Transverse colon (tissue), 4 donors: ENCODE data around the gene NABP1. TPM values are rescaled to one million over a fixed set of nuclear protein-coding genes. Genes with fewer than 3 reads are reported as not detected.

Experiments
- DNase-seq: peaks from one replicate; pipeline ENCODE4 v3.0.0-alpha.2; 2019
- H3K27ac ChIP-seq, 4 donors: fragments of 200-600 bp; sonication (generic); 2 replicates each; pipeline ENCODE4 v1.5.1; 2016 to 2018; ENCODE audit warnings: inconsistent platforms in 4 of 4
- H3K27me3 ChIP-seq: fragments of 200-600 bp; sonication (generic); 2 replicates; pipeline ENCODE4 v1.5.1; 2017; ENCODE audit warnings: inconsistent platforms
- H3K36me3 ChIP-seq, 4 donors: fragments of 200-600 bp; sonication (generic); 2 replicates each; pipeline ENCODE4 v1.5.1; 2017 to 2019; ENCODE audit warnings: inconsistent platforms in 4 of 4
- H3K4me1 ChIP-seq, 4 donors: fragments of 200-600 bp; sonication (generic); 2 replicates each; pipeline ENCODE4 v1.5.1; 2017 to 2020; ENCODE audit warnings: inconsistent platforms in 4 of 4
- H3K4me3 ChIP-seq, 4 donors: fragments of 200-600 bp; sonication (generic); 1 replicate in 1 of 4; 2 replicates in 3 of 4; pipeline versions ENCODE4 v1.5.1 to v1.6.1; 2017 to 2019; ENCODE audit warnings: inconsistent platforms in 4 of 4
- H3K9me3 ChIP-seq, 2 donors: fragments of 200-600 bp; sonication (generic); 2 replicates each; pipeline ENCODE4 v1.5.1; 2017 to 2019; ENCODE audit warnings: inconsistent platforms in 2 of 2
- EP300 ChIP-seq: sonication (generic); formaldehyde crosslinking; IDR thresholded peaks from one replicate; pipeline ENCODE4 v1.6.1; 2017; ENCODE audit warnings: antibody characterized with exemption, low read depth
- POLR2A ChIP-seq: fragments of 450-650 bp; IDR thresholded peaks from one replicate; pipeline ENCODE4 v1.6.1; 2016; ENCODE audit warnings: antibody characterized with exemption, mild to moderate bottlenecking, moderate library complexity
- POLR2AphosphoS5 ChIP-seq, 3 donors: sonication (generic); formaldehyde crosslinking; IDR thresholded peaks; one replicate each; pipeline ENCODE4 v1.6.1; 2016; ENCODE audit warnings: antibody characterized with exemption in 3 of 3
- WGBS, 2 donors: methylation state at CpG; one replicate each; pipeline ENCODE4 v1.1.5; 2018; ENCODE audit warnings: low coverage in 1 of 2; 5-methylcytosine and 5-hydroxymethylcytosine counted together
- in situ Hi-C, 4 donors: fragments of 200-750 bp; cut with MboI; loops; one replicate each; pipeline versions ENCODE4 v1.15.0 to v1.15.1; 2017; ENCODE audit warnings: low sequenced_read_pairs in 3 of 4, low pct_ligation_motif_present in 1 of 4, low pct_unique_long_range_greater_than_20kb in 1 of 4
- intact Hi-C: fragments of 100-400 bp; cut with DNase I; formaldehyde crosslinking; loops from one replicate; pipeline ENCODE4 v1.15.1; 2023; ENCODE audit warnings: low total_unique reads
- total RNA-seq, 4 donors: library from RNA; depleted of rRNA; stranded (reverse); fragments of >200 nt; gene quantifications; one replicate each; pipeline ENCODE4 v1.1.0, GENCODE V29; 2016
- TF ChIP-seq, protein P1 (sequence below), 5 experiments: fragments of 200-600 bp in 3 of 5; fragments of 450-650 bp in 2 of 5; sonication (generic) in 3 of 5; IDR thresholded peaks; 1 replicate in 2 of 5; 2 replicates in 3 of 5; pipeline ENCODE4 v1.5.1; 2016 to 2017; ENCODE audit warnings: antibody characterized with exemption in 5 of 5, inconsistent platforms in 3 of 5, mild to moderate bottlenecking in 2 of 5, moderate library complexity in 1 of 5

NABP1 gene
- total RNA-seq, 4 donors from 2014 or later, result 1.00 to 55.6 (median 33.0) TPM

DNA sequence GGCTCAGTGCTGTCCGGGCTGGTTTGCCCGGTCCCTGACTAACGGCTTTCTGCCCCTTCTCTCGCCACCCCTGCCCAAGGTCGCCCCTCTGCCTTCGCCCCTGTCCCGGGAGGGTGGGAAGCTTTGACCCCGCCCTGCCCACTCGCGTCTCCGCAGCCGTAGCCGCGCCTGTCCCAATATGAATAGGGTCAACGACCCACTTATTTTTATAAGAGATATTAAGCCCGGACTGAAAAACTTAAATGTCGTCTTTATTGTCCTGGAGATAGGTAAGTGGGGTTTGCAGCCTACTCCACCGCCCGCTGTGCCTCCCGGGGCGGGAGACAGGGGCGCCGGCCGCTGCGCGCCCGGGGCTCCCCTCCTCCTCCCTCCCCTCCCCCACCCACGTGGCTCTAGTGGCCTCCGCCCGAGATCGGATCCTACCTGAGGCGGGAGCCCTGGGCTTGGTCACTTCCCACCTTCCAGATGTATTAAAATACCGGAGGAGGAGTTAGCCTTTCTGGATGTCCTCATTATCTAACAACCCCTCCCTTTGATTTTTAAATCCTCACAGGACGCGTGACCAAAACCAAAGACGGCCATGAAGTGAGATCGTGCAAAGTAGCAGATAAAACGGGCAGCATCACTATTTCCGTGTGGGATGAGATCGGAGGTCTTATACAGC is 633 bp downstream of the NABP1 start:
- DNase-seq, result peak; percentile 77
- in situ Hi-C loops, result loop anchor here in 1 of 4 donors (25.0 kb wide), 1 partner anchor 516 kb away; the partner anchor contains the start of gene STAT4

DNA sequence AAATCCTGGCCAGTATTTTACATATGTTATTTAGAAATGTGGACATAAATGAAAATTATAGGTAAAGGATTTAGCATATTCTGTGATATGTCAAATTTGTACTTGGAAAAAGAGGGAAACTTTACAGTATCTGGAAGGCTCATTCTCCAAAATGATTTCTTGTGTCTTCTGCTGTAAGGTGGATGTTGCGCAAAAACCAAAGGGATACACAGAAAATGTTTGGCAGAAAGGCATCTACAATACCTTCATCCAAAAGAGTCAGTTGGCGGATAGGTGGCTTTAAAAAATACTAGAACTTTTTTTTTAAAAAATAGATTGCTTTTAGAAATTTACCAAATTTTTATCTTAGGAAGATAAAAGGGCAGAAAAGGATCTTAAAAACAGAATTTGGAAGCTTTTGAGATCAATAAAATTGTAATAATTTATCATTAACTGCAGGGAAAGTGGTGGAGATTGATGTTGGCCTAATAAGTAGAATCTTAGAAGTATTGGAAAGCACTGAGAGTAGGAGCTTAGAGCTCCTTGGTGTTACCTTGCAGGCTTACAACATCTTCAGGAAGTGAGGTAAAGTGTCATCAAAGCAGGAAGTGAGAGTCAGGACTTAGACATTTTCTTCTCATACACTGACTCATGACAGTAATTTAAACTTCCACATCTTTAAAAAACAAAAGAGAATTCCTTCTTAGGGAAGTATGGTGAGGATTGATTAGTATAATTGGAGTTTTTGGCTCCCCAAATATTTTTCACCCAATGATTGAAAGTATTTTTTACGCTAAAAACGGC is 2.1 kb downstream of the NABP1 start:
- no peak for DNase-seq
- peaks cover 4 to 43% (median 7%) of the 10 kb centered on the region in 4 donors for H3K4me1 ChIP-seq
- H3K9me3 ChIP-seq, result no peaks in the 10 kb centered on the region
- H3K27me3 ChIP-seq, result no peaks in the 10 kb centered on the region
- H3K4me3 ChIP-seq, result peak overlapping the region in 1 of 4 donors; percentile 80
- in situ Hi-C loops, result loop anchor here in 3 of 4 donors (10.0 to 25.0 kb wide), 3 partner anchors 115 to 665 kb away; partner anchors contain the start of genes STAT1 (in 1 of the 3) and STAT4 (in 1 of the 3)
- intact Hi-C loops, result no loop called here
- WGBS, 2 donors, result 73 to 78% methylated on average over 4 of the region's 4 CpGs
- TF ChIP-seq EP300 (no peak), POLR2AphosphoS5 (IDR thresholded peaks at IDR 0.05) (peak in 2 of 3 donors; percentile 70), POLR2A (peak; percentile 44)
- H3K27ac ChIP-seq, result peak overlapping the region; percentile 95 to 98 (median 98)
- peaks cover 0 to 20% (median 5%) of the 10 kb centered on the region in 4 donors for H3K36me3 ChIP-seq

More for the DNA sequence above, 633 bp downstream of the NABP1 start:
- intact Hi-C loops, result no loop called here
- TF ChIP-seq POLR2AphosphoS5 (IDR thresholded peaks at IDR 0.05), result no peak
- no peak for TF ChIP-seq EP300
- TF ChIP-seq, protein P1, sequence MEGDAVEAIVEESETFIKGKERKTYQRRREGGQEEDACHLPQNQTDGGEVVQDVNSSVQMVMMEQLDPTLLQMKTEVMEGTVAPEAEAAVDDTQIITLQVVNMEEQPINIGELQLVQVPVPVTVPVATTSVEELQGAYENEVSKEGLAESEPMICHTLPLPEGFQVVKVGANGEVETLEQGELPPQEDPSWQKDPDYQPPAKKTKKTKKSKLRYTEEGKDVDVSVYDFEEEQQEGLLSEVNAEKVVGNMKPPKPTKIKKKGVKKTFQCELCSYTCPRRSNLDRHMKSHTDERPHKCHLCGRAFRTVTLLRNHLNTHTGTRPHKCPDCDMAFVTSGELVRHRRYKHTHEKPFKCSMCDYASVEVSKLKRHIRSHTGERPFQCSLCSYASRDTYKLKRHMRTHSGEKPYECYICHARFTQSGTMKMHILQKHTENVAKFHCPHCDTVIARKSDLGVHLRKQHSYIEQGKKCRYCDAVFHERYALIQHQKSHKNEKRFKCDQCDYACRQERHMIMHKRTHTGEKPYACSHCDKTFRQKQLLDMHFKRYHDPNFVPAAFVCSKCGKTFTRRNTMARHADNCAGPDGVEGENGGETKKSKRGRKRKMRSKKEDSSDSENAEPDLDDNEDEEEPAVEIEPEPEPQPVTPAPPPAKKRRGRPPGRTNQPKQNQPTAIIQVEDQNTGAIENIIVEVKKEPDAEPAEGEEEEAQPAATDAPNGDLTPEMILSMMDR (IDR thresholded peaks at IDR 0.05), result no peak
- TF ChIP-seq POLR2A, result no peak
- H3K4me1 ChIP-seq, result peaks cover 4 to 43% (median 7%) of the 10 kb centered on the region in 4 donors
- no peaks in the 10 kb centered on the region for H3K27me3 ChIP-seq
- 0 to 6% methylated on average over 12 to 40 of the region's 40 CpGs for WGBS, 2 donors
- H3K9me3 ChIP-seq, result no peaks in the 10 kb centered on the region
- peak overlapping the region; percentile 57 to 80 (median 66) for H3K4me3 ChIP-seq
- peaks cover 0 to 11% (median 0%) of the 10 kb centered on the region in 4 donors for H3K36me3 ChIP-seq
- peak overlapping the region; percentile 95 to 98 (median 98) for H3K27ac ChIP-seq

- Histone ChIP-seq H3K27ac (peak overlapping the region; percentile 95 to 98 (median 98)), H3K4me3 (peak overlapping the region in 1 of 4 donors; percentile 17), H3K9me3 (no peaks in the 10 kb centered on the region), H3K27me3 (no peaks in the 10 kb centered on the region), H3K4me1 (peaks cover 4 to 43% (median 7%) of the 10 kb centered on the region in 4 donors), H3K36me3 (peaks cover 0 to 26% (median 6%) of the 10 kb centered on the region in 4 donors)
- WGBS, 2 donors, result 63 to 69% methylated on average over 1 of the region's 1 CpG
- no peak for TF ChIP-seq POLR2AphosphoS5 (IDR thresholded peaks at IDR 0.05)
- no peak for TF ChIP-seq POLR2A
- no peak for TF ChIP-seq EP300
- TF ChIP-seq, protein P1 (IDR thresholded peaks at IDR 0.05), result no peak
- in situ Hi-C loops (loop anchor here in 3 of 4 donors (10.0 to 25.0 kb wide), 3 partner anchors 116 to 666 kb away; partner anchors contain the start of genes STAT1 (in 1 of the 3) and STAT4 (in 1 of the 3)), intact Hi-C loops (no loop called here)
- DNase-seq, result no peak
Observed at GRCh38 chr2:191680639-191681038, 2.7 kb downstream of the NABP1 start.

DNA sequence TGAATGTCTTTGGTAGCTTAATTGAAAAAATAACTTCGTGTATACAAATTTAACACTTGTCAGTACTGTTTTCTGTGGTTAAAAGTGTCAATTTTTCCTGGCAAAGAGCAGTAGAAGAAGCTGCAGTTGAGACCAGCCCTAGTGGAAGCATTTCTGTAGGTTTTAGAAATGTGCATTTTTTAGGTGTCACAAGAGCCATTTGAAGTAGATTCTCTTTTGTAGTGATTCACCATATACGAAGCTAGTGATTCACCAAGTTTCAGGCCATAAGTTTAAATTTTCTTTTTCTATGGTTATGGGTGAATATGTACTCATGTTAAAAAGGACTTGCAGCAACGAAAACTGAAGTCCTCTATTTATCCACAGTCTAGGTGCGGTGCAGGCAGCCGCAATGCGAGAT is 4.2 kb downstream of the NABP1 start:
- 88 to 89% methylated on average over 3 to 6 of the region's 6 CpGs for WGBS, 2 donors
- Histone ChIP-seq H3K27ac (no peak overlapping the region), H3K4me3 (no peak overlapping the region), H3K27me3 (no peaks in the 10 kb centered on the region), H3K4me1 (peaks cover under 1 to 33% (median 4%) of the 10 kb centered on the region in 4 donors), H3K9me3 (no peaks in the 10 kb centered on the region), H3K36me3 (peaks cover 0 to 33% (median 6%) of the 10 kb centered on the region in 4 donors)
- intact Hi-C loops (no loop called here), in situ Hi-C loops (loop anchor here in 3 of 4 donors (10.0 to 25.0 kb wide), 3 partner anchors 117 to 667 kb away; partner anchors contain the start of genes STAT1 (in 1 of the 3) and STAT4 (in 1 of the 3))
- DNase-seq, result no peak
- TF ChIP-seq POLR2AphosphoS5 (IDR thresholded peaks at IDR 0.05), result no peak
- TF ChIP-seq POLR2A, result no peak
- no peak for TF ChIP-seq EP300
